Measurements from ENCODE around the gene GPR153. TPM values are rescaled to one million over a fixed set of nuclear protein-coding genes. Genes with fewer than 3 reads are reported as not detected.

GPR153 gene
- total and polyA plus RNA-seq, 2 of the 8 experiments (the other 6 are each of a cell fraction or from before 2014, with no cell fraction given) = 5.7 to 8.1 TPM

GRCh38 chr1:6222636-6223035, 38.3 kb downstream of the GPR153 start (continued):
- TF ChIP-seq, protein P1, sequence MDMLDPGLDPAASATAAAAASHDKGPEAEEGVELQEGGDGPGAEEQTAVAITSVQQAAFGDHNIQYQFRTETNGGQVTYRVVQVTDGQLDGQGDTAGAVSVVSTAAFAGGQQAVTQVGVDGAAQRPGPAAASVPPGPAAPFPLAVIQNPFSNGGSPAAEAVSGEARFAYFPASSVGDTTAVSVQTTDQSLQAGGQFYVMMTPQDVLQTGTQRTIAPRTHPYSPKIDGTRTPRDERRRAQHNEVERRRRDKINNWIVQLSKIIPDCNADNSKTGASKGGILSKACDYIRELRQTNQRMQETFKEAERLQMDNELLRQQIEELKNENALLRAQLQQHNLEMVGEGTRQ (IDR thresholded peaks at IDR 0.05; ENCODE audit: low read length) = no peak
- TF ChIP-seq CTCF (IDR thresholded peaks at IDR 0.05; ENCODE audit: control extremely low read depth in 1 of 3, insufficient read depth in 1 of 3, low read depth in 1 of 3, low read length in 3 of 3) = no peak
- TF ChIP-seq BCL11A (IDR thresholded peaks at IDR 0.05; ENCODE audit: low read depth in 2 of 2, low read length in 2 of 2) = no peak
- no peak for TF ChIP-seq PHF8 (conservative IDR thresholded peaks at IDR 0.05; ENCODE audit: low read depth, low read length)

Measured in H1 (cell line).